ENCODE measurements around the gene CCDC158. TPM values are rescaled to one million over a fixed set of nuclear protein-coding genes. Genes with fewer than 3 reads are reported as not detected.

The CCDC158 gene
- total and polyA plus RNA-seq, 2 of the 8 experiments (the other 6 are each of a cell fraction or from before 2014, with no cell fraction given): not detected

GRCh38 chr4:76322236-76322635, 98.7 kb downstream of the CCDC158 start:
- ChIA-PET CTCF (ENCODE audit: partially characterized antibody) (no interaction called here), POLR2A (ENCODE audit: partially characterized antibody) (no interaction called here)
- no peak overlapping the region for H4K8ac ChIP-seq (ENCODE audit: extremely low read depth, insufficient read depth, low read length)
- no peak overlapping the region for H3K4me2 ChIP-seq (ENCODE audit: insufficient read depth in 1 of 2, low read depth in 2 of 2, low read length in 2 of 2)
- H3K4me1 ChIP-seq (replicated peaks in 1 of 4; ENCODE audit: control insufficient read depth in 3 of 4, insufficient read depth in 4 of 4, low read length in 3 of 4): no peaks in the 10 kb centered on the region
- no peak overlapping the region for H4K5ac ChIP-seq (ENCODE audit: insufficient read length, low read depth, low read length)
- H4K91ac ChIP-seq (replicated peaks; ENCODE audit: insufficient read length, low read length): no peak overlapping the region
- 88% methylated on average over 3 of the region's 3 CpGs; no CpG with 5 or more reads in 1 of the 2 experiments for WGBS, 2 experiments (ENCODE audit: extremely low coverage in 1 of 2, insufficient coverage in 1 of 2, insufficient read length in 1 of 2, insufficient replicate concordance in 2 of 2, low coverage in 1 of 2, low lambda C conversion rate in 2 of 2, missing lambda C conversion rate in 1 of 2)
- no peak overlapping the region for H2BK15ac ChIP-seq (ENCODE audit: low read length)
- H2BK12ac ChIP-seq (ENCODE audit: low read depth, low read length): no peak overlapping the region
- H3K23ac ChIP-seq (ENCODE audit: insufficient read length): no peak overlapping the region
- H2AK5ac ChIP-seq (ENCODE audit: low read depth, low read length): no peak overlapping the region
- no peak overlapping the region for H3K14ac ChIP-seq (ENCODE audit: insufficient read length)
- no peak overlapping the region for H2AFZ ChIP-seq (ENCODE audit: low read length)
- H3K79me2 ChIP-seq (ENCODE audit: control insufficient read depth in 1 of 2, insufficient read depth in 2 of 2, low read length in 2 of 2): no peaks in the 10 kb centered on the region
- no peak overlapping the region for H3K18ac ChIP-seq (ENCODE audit: extremely low read depth, low read length)
- DNase-seq (ENCODE audit: low read depth in 1 of 2, low spot score in 2 of 2) (no peak), FAIRE-seq (no peak)
- H3K27ac ChIP-seq (ENCODE audit: low read depth, low read length): no peak overlapping the region
- peaks cover 7 to 9% of the 10 kb centered on the region in 2 experiments; a peak in 2 of 4 replicates for H3K9me3 ChIP-seq (ENCODE audit: insufficient read depth in 2 of 2, low read depth in 1 of 2, low read length in 1 of 2)
- no peaks in the 10 kb centered on the region for H3K36me3 ChIP-seq (ENCODE audit: control insufficient read depth in 2 of 4, insufficient read depth in 4 of 4, low read length in 3 of 4)
- no peaks in the 10 kb centered on the region for H3K23me2 ChIP-seq (ENCODE audit: low read depth, low read length)
- no peak overlapping the region for H2BK120ac ChIP-seq (replicated peaks; ENCODE audit: low read depth, low read length)
- no peak overlapping the region for H3K9ac ChIP-seq (replicated peaks in 1 of 4; ENCODE audit: extremely low read depth in 1 of 4, low read depth in 3 of 4, low read length in 3 of 4)
- H3K27me3 ChIP-seq (replicated peaks in 1 of 4; ENCODE audit: control insufficient read depth in 3 of 4, extremely low read depth in 1 of 4, insufficient read depth in 3 of 4, low read length in 3 of 4): no peaks in the 10 kb centered on the region
- H3K79me1 ChIP-seq (ENCODE audit: low read depth, low read length): no peaks in the 10 kb centered on the region
- no peak overlapping the region for H2BK5ac ChIP-seq (ENCODE audit: low read depth, low read length)
- H3K4me3 ChIP-seq (ENCODE audit: extremely low read depth in 1 of 4, insufficient read depth in 2 of 4, low read depth in 3 of 4, low read length in 4 of 4): no peak overlapping the region
- H3K56ac ChIP-seq (replicated peaks; ENCODE audit: insufficient read length, low read depth, low read length): no peak overlapping the region
- no peaks in the 10 kb centered on the region for H4K20me1 ChIP-seq (replicated peaks in 1 of 2; ENCODE audit: control insufficient read depth in 1 of 2, insufficient read depth in 2 of 2, low read length in 2 of 2)
- no peak overlapping the region for H2BK20ac ChIP-seq (ENCODE audit: low read length)
- H3K4ac ChIP-seq (replicated peaks; ENCODE audit: insufficient read length, low read depth, low read length): no peak overlapping the region
- TF ChIP-seq EP300 (IDR thresholded peaks at IDR 0.05; ENCODE audit: borderline replicate concordance in 1 of 2, low read depth in 2 of 2, low read length in 2 of 2): no peak
- TF ChIP-seq RXRA (IDR thresholded peaks at IDR 0.05; ENCODE audit: insufficient read depth, low read depth, low read length): no peak
- no peak for TF ChIP-seq POU5F1 (IDR thresholded peaks at IDR 0.05; ENCODE audit: low read depth, low read length)
- TF ChIP-seq, protein P1, sequence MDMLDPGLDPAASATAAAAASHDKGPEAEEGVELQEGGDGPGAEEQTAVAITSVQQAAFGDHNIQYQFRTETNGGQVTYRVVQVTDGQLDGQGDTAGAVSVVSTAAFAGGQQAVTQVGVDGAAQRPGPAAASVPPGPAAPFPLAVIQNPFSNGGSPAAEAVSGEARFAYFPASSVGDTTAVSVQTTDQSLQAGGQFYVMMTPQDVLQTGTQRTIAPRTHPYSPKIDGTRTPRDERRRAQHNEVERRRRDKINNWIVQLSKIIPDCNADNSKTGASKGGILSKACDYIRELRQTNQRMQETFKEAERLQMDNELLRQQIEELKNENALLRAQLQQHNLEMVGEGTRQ (IDR thresholded peaks at IDR 0.05; ENCODE audit: low read length): no peak
- TF ChIP-seq SUZ12 (IDR thresholded peaks at IDR 0.05; ENCODE audit: low read length): no peak
- TF ChIP-seq, protein P2, sequence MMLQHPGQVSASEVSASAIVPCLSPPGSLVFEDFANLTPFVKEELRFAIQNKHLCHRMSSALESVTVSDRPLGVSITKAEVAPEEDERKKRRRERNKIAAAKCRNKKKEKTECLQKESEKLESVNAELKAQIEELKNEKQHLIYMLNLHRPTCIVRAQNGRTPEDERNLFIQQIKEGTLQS (IDR thresholded peaks at IDR 0.05; ENCODE audit: insufficient read depth, low read depth, low read length): no peak

Measured in H1 (cell line).